Activated naive CD4-positive, alpha-beta T cell (primary cell): Measurements from ENCODE around the gene ARHGAP44.
"Not testable (repeated sequence)": the region's sequence is repeated elsewhere in the genome, so short reads cannot be mapped to it uniquely, and the experiment has no call there.

Source experiments
- DNase-seq, 4 experiments: peaks; one replicate each; lab custom pipeline; 2025; lab: John Stamatoyannopoulos, UW

Gene ARHGAP44

DNA sequence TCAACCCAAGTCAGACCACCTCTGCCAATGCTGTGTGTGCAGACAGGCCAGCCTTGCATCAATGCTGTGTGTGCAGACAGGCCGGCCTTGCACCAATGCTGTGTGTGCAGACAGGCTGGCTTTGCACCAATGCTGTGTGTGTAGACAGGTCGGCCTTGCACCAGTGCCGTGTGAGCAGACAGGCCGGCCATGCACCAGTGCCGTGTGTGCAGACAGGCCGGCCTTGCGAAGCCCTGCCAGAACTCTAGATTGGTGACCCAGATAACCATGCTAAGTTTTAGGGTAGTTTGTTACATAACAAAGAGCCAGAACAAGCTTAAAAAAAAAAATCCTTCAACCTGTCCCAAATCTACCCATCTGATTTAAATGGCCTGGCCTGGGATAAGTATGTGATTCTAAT lies 174.2 kb downstream of the ARHGAP44 start:
- no peak for DNase-seq

DNA sequence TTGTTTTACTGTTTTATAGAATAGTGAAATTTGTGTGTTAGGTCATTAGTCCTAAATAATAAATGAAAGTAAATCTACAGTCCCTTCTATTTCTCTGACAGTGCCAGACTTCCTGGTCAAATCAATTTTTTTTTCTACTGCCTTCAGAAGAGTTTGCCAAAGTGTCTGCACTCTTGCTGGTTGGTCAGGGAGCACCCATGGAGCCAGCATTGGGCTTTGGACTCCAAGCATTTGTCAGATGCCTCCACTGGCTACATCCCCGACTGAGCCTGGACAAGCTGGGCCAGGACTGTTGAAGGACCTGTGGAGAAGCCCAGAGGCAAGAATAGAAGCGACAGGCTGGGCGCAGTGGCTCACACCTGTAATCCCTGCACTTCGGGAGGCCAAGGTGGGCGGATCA lies 174.9 kb downstream of the ARHGAP44 start:
- no peak for DNase-seq

- DNase-seq = no peak
These were observed 175.5 kb downstream of the ARHGAP44 start for GRCh38 chr17:12964840-12965239.

DNA sequence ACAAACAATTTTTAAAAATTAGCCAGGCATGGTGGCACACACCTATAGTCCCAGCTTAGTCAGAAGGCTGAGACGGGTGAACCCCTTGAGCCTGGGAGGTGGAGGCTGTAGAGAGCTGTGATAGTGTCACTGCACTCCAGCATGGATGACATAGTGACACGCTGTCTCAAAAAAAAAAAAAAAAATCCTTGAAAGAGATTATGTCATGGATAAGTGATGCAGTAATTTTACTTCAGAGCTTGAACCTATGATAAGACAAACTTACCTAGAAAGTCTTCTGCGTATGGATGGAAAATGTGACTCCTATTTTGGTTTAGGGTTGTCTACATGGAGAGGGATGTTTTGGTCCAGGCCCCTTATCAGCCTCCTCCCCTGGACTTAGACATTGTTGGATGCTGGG lies 176.7 kb downstream of the ARHGAP44 start:
- DNase-seq = no peak

- DNase-seq = no peak
These were observed 177.1 kb downstream of the ARHGAP44 start for GRCh38 chr17:12966413-12966812.

DNA sequence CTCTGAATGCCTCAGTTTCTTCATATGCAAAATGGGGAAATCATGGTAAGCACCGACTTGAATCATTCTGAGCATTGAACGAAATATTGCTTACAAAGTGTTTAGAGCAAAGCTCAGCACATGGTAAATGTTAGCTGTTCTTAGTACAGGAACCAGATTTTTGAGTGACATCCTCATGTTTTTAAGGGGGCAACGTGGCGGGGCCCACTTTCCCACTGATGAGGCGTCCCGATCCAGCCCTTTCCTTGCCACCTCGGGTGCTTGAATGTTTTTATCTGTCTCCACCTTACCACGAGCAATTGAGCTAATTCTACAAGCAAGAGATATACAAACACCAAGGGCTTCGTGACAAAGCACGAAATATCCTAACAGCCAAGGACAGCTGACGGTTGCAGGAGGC lies 178.7 kb downstream of the ARHGAP44 start:
- DNase-seq = no peak

DNA sequence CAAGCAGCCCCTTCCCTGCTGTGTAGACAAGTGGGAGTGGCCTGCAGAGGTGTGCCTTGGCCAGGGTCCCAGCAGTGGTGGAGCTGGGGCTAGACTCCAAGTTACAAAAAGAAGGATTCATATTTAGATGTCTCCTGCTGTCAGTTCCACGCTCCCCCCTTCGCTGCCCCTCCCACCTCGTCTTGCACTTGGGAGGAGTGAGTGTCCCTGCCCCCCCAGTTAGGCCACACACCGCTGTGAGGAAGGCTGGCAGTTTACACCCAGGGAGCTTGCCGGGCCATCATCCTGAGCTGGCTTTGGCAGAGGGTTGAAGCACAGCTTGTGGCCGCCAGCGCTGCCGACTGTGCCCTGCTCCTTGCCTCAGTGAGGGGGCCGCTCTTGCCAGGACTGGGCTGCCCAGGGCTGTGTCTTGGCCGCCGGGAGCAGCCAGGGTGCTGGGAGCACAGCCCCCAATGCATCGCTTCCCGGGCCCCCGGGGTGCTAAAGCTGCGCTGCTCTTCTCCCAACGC lies 184.3 kb downstream of the ARHGAP44 start:
- no peak for DNase-seq

- DNase-seq = no peak
These were observed 184.8 kb downstream of the ARHGAP44 start for GRCh38 chr17:12974005-12974531.

- DNase-seq = no peak
These were observed 187.9 kb downstream of the ARHGAP44 start for GRCh38 chr17:12977008-12977751.

- not testable (repeated sequence) for DNase-seq
These were observed 189.5 kb downstream of the ARHGAP44 start for GRCh38 chr17:12978787-12979186.

DNA sequence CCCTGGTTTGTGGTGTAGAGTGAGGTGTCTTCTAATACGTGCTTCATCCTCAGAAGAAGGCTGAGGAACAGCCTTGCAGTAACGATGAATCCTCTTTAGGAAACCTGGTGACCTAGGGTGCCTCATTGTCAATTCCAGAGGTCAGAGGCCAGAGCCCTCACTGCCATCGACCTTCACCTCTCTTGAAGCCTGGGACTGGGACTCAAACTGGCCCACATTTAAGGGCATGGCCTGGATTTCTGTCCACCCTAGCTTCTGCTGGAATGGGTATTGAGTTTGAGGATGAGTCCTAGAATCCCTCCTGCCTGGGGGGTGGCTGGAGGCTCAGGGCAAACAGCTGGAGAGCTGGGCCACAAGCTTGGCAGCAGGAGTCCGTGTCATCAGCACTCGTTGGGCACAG lies 189.9 kb downstream of the ARHGAP44 start:
- DNase-seq = no peak

- no peak for DNase-seq
These were observed 190.7 kb downstream of the ARHGAP44 start for GRCh38 chr17:12979826-12980500.

DNA sequence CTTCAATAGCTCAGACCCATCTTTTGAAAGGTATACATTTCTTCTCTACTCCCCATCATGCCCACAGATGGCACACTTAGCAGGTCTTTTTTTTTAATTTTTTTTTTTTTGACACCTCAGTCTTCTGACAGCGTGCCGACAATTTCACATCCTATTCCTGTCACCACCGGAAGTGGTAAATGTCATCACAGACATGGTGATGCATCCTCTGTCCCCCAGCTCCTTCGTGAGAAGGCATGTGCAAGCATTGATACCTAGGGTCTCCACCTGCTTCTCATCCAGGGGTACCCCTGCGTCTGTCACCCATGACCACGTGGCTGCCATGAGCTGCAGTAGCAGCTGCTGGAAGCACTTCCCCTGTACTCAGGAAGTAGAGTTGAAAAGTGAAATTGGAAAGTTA lies 192.9 kb downstream of the ARHGAP44 start:
- DNase-seq = no peak

- no peak for DNase-seq
These were observed 194.9 kb downstream of the ARHGAP44 start for GRCh38 chr17:12983991-12984884.

GRCh38 chr17:12985431-12986293 lies 196.4 kb downstream of the ARHGAP44 start:
- DNase-seq = no peak

GRCh38 chr17:12987120-12987519 lies 197.8 kb downstream of the ARHGAP44 start:
- DNase-seq = no peak

DNA sequence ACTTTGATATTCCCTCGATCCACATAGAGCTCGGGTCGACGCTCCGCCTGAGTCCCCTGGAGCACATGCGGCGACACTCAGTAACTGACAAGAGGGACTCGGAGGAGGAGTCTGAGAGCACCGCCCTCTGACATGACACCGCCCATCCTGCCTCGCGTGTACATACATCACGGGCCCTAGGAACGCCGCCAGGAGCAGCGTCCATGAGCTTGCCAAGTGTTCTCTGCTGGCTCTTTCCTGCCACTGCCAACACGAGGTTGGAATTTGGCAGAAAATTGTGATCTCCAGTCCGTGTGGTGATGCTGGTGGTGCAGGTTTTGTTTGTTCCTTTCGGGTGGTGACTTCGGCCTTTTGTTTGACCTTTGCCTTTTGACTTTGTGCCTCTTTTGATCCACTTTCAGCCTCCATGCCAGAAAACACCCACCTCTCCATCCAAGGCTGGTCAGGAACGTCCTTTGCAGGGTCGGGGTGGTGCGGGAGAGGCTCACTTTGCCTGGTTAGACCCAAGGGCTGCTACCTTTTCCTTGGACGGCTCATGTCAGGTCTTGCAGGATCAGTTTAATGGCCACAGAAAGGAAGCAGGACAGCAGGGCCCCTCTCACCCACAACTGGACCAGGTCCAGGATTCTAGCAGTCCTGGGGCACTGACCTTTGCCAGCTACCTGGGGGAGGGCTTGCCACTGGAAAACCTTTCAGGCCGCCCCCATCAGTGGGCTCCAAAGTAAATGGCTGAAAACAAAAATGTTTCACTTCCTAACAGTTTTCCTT lies 200.9 kb downstream of the ARHGAP44 start:
- no peak for DNase-seq

DNA sequence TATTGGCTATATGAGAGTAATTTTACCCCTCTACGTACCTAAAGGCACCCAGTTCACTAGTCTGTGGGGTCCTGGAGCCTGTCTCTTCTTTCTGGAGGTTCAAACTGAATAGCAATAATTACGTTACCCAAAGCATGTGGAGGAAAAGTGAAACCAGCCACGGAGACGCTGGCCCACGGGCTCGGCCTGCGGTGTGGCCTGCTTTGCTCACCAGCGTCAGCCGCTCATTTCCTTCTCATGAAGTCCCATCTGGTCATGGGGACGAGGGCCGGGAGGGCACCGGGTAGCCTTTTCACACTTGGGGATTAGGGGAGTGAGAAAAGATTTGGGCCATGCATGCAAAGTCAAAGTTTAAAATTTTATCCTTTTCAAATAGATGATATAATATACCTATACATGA lies 201.6 kb downstream of the ARHGAP44 start:
- DNase-seq = no peak

DNA sequence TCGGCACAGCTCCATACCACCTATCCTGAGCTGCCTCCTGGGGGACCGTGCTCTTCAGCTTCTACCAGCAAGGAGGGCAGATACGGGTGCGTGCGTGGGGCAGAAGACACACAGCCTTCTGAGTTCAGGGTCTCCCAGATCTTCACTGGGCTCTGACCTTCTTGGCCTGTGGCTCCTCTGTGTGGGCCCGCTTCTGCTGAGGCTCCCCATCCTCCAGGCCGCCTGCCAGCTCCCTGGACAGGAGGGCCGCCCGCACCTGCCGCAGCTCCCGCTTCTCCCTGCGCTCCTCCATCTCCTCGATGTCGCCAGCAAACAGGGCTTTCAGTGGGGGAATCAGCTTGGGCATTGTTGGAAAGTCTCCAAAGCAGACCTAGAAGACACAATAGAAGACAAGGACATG lies 203.4 kb downstream of the ARHGAP44 start:
- no peak for DNase-seq

DNA sequence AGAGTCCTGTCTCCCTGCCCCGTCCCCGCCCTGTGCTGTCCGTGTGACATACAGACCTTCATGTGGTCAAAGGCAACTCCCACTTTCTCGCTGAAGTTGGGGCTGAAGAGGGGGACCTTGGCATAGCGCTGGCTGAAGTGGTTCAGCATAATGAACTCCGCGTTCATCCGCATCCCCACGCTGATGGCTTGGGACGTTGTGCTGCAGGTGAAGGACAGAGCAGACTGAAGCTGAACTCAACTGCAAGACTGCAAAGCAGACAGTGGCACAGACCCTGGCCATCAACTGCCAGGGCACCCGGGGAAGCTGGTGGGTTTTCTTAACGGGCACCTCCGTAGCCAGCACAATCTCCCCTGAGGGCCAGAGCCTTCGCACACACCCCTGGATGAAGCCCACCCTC lies 204.3 kb downstream of the ARHGAP44 start:
- no peak for DNase-seq
